Left lobe of liver (tissue), 2 donors: ENCODE data around the gene ACCS. TPM values are rescaled to one million over a fixed set of nuclear protein-coding genes. Genes with fewer than 3 reads are reported as not detected.

Experiments
- ATAC-seq: fragments of 200-7000 bp; cut with Tn5 transposase; one replicate; pipeline ENCODE4 v1.9.1; 2020; ENCODE audit warnings: mild to moderate bottlenecking, moderate library complexity
- DNase-seq: peaks from one replicate; pipeline ENCODE4 v3.0.0-alpha.2; 2020; ENCODE audit warnings: low spot score
- total RNA-seq: library from RNA; stranded (reverse); gene quantifications from one replicate; pipeline ENCODE4 v1.2.1, GENCODE V29; 2021
- donor health status: DM: no; HTN: no; CAD: no; lungs with moderate emphysema.
- donor health status: DM: no; HTN: yes; CAD: no.

ACCS gene, protein sequence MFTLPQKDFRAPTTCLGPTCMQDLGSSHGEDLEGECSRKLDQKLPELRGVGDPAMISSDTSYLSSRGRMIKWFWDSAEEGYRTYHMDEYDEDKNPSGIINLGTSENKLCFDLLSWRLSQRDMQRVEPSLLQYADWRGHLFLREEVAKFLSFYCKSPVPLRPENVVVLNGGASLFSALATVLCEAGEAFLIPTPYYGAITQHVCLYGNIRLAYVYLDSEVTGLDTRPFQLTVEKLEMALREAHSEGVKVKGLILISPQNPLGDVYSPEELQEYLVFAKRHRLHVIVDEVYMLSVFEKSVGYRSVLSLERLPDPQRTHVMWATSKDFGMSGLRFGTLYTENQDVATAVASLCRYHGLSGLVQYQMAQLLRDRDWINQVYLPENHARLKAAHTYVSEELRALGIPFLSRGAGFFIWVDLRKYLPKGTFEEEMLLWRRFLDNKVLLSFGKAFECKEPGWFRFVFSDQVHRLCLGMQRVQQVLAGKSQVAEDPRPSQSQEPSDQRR
- 21.7 TPM for total RNA-seq

DNA sequence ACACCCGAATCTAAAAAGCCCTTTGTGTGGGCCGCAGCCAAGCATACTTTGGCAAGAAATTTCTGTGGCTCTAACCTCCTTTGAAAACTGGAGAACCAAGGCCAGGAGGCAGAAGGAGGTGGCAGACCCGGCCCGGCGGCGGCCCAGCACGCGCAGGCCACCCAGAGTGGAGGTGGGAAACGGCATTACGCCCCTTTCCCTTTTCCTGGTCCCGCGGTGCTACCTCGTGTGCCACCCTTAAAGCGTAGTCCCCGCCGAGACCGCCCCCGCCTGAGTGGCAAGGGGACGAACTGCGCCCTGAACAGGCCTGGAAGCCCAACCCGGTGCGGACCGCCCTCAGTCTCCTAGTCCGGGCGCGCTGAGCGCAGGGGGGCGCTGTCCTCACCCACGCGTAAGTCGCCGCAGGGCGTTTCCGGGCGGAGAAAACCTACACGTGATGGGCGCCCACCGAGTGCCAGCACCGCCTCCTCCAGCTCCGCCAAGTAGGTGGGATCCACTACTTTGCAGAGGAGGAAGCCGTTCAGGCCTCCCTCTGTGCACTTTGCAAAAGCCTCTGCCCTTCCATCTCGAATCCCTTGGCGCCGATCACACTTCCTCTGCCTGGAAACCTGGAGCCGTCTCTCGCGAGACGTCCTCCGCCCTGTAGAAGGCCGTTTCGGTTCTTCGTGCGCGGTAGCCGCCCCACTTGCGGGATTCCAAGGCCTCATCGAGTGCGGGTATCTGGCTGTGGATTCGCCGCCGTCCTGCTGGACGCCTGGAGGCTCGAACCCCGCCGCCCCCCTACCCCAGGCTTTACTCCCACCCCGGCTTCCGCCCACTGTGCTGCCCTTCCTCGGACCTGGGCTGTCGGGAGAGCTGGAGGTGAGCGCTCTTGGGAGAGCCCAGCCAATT, at the start of gene ACCS:
Gene ACCS (plus strand): TSS at position 430 of the 891 bp plus-strand sequence. CDS start 1,358 bp downstream, outside the sequence.
- peak; percentile 96 for ATAC-seq
- DNase-seq = peak; percentile 96

DNA sequence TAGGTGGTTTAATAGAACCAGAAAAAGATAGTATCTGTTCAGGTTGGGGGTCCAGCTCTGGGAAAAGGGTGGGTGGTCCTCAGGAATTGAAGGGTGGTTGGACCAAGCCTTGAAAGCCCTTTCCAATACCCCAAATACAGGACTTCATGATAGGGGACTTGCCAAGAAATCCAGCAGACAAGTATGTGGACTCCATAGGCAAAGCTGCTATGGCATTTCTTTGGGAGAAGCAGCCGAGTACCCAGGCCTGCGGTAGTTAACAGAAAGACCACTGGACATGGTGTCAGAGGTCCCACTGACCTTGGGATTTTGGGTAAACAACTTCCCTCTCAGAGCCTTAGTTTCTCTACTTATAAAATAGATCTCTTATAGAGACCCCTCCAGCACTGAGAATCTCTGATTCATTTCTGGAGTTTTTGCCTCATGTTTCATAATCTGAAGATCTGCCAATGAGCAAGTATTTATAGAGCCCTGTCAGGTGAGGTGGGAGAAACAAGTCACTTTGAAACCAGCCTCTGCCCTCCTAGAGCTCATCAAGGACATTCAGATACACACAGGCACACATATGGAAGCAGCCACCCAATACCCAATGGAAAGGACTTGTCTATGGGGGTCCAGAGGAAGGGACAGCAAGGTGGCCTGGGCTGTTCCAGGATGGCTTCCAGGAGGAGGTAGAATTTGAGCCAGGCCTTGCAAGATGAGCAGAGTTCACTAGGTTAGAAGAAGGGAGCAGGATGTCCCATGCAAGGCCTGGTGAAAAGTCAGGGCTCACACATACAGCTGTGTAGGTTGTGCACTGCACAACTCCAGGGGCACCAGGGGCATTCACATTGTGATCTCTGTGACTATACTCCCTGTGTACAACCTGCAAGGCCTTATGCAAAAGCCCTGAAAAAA, 49.3 kb upstream of the ACCS start:
- DNase-seq (peak; percentile 27), ATAC-seq (no peak)

DNA sequence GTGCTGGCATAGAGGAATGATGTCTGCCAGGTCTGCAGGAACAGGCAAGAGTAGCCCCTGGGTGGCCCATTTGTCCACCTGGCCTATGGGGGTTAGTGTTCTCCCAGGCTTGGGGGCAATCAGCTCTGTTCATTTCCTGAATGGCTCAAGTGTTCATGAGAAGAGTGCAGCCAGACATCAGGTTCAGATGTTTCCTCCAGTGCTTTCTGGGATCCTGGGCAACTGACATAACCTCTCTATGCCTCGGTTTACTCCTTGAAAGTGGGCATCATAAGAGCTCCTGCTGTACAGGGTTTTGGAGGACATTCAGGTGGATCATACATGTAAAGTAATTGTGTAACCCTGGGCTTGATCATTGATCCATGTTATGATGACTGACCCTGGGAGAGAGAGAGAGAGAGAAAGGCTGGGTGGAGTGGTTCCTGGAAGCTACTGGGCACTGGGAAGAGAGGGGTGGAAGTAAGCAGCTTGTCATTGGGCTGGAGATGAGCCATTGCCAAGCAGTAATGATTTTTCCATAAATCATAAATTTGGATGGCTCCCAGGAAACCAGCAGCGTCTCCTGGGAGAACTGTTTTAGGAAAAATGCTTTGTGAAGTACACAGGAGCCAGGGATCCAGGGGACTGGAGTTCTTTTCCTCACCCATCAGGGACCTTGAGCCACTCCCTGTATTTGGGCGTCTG, 48.5 kb upstream of the ACCS start:
- ATAC-seq = peak; percentile 57
- no peak for DNase-seq

DNA sequence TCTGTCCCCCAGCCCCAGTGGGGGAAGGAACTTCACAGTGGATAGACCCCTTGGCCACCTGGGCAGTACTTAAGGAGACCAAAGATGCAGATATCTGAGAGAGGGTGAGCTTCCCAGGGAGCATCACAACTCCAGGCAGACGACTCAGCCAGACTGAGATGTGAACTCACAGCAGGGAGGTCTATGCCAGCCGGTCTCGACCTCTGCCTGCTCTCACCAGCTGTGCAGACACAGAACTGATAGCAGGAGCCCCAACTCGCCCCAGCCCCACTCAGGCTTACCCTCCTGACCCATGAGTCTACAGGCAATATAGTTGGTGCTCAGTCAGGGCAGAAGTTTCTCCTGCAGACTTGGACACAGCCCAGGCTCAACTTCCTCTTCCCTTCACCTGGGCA, 47.9 kb upstream of the ACCS start:
- no peak for DNase-seq
- peak; percentile 45 for ATAC-seq

DNA sequence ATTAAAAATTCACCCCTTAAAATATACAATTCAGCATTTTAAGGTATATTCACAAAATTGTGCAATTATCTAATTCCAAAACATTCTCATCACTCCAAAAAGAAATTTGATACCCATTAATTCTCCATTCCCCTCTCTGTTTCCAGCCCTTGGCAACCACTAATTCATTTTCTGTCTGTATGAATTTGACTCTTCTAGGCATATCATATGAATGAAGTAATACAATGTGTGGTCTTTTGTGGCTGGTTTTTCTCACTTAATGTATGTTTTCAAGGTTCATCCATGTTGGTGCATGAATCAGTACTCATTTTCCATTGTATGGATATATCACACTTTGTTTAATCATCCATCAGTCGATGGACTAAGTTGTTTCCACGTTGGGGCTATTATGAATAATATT, 47.2 kb upstream of the ACCS start:
- DNase-seq (no peak), ATAC-seq (no peak)

DNA sequence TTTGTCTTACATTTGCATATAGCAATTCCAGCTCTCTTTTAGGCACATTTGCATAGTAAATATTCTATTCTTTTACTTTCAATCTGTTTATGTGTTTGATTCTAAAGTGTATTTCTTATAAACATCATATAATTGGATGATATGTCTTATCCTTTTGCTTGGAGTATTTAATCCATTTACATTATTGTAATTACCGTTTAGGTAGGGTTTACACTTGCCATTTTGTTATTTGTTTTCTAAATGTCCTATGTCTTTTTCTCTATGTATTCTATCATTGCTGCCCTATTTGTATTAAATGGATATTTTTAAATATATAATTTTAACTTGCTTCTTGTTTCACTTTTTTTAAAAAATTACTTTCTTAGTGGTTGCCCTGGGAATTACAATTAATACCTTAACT, 41.1 kb upstream of the ACCS start:
- no peak for ATAC-seq
- no peak for DNase-seq

DNA sequence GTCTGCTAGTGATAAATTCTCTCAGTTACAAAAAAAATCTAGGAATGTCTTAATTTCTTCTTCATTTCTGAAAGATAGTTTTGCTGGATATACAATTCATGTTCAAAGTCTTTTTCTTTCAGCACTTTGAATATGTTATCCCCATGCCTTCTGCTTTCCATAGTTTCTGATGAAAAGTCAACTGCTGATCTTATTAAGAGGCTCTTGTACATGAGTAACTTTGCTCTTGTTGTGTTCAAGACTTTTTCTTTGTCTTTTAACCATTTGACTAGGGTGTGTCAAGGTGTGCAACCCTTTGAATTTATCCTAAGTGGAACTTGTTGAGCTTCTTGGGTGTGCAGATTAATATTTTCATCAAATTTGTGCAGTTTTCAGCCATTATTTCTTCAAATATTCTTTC, 40.3 kb upstream of the ACCS start:
- ATAC-seq (no peak), DNase-seq (no peak)

DNA sequence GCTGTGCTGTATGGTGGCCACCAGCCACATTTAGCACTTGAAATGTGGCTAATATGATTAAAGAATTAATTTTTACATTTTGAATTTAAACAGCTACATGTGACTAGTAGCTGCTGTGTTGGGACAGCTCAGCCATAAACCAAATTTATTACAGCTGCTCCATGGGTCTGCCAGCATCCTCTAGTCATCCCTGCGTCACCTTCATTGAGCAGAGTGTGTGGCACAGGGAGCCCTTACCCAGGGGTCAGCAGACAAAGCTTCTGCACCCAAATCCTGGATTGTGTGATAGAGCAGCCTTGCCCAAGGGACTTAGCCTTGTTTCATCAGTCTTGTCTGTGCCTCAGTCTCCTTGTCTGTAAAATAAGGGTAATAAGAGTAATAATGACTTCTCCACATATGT, 37.7 kb upstream of the ACCS start:
- ATAC-seq (no peak), DNase-seq (no peak)

DNA sequence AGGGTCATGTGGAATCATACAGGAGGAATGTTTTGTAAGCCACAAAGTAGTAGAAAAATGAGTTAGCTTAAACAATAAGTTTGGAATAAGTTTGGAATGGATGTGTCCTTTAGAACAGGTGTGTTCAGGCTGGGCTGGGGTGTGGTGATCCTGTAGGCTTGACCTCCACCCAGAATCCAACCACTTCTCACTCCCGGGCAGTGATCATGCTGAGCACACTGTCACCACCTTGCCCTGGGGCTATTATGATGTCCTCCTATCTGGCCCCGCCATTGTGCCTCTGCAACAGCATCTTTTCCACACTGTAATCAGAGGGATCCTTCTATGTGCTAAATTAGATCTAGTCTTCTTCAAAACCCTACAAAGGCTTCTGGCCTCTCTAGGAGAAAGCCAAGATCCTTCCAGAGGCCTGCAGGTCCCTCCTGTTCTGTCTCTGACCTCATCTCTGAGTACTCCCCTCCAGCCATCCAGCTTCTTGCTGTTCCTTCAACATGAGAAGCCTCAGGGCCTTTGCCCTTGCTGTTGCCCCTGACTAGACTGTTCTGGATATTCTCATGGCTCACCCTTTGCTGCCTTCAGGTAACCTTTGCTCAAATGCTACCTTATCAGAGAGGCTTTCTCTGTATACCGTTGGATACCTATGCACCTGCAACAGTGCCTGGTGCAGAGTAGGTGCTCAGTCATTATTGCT, 37.1 kb upstream of the ACCS start:
- DNase-seq (no peak), ATAC-seq (no peak)

DNA sequence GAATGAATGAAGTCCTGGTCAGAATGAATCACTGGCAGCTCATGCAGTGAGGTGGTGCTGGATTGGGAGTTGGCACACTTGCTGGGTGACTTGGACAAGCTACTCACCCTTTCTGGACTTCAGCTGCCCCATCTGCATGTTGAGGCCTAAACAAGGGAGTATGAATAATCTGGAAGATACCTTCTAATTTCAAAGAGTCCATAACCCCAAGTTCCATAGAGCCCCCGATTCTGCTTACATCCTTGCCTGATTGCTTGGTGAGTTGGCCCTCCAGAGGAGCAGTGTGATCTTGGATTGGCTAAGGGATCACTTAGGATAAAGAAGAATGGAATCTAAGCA, 36.6 kb upstream of the ACCS start:
- no peak for ATAC-seq
- DNase-seq = no peak

DNA sequence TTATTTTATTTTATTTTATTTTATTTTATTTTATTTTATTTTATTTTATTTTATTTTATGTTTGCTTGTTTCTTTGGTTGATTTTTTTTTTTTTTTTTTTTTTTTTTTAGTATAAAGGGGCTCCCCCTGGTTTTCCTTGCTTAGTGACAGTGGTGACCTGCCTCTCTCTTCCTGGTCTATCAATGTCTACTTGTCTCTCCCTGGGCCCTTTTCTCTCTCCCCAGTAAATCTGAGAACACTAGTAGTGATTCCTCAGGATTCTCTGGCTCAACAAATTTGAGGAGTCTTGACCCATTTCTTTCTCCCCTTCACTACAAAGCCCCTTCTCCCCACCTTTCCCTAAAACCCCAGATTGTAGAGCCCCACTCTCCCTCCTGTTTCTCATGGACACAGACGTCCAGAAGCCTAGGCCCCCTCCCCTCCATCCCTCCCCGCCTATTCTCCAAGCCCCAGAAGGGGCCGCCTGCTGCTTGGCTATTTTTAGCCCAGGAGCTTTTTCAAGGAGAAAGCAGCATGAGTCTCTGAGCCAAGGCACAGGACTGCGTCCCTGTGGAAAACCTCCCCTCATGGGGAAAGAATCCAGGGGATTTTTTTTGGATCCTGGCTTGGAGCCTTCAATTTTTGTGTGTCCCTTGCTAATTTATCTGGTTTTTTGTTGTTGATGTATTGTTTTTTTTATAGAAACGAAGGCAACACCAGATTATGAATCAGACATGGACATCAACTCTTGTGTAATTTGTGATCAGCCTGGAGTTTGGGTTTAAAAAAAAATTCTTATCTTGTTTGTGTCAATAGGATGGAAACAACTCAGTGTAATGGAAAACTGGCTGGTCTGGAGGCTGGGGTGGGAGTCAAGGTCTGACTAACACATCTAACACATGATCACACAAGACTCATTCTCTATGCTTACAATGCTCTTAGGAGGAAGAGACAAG, 35.8 kb upstream of the ACCS start:
- DNase-seq (no peak), ATAC-seq (peak; percentile 42)

DNA sequence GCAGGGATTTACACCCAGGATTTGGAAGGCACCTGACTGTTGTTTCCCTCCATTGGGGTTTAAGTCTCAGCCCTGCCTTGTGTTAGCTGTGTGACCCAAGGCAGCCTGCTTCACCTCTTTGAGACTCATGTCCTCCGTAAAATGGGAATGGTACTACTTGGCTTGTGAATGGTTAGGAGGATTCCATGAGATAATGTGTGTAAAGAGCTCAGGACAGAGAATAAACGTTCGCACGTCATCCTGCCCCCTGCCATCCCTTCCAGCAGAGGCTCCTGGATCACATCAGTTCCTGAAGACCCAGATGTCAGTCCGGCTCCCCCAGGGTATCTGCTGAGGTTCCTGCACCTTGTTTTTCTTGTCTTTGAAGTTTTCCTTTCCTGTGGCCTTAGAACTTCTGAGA, 35.1 kb upstream of the ACCS start:
- ATAC-seq (no peak), DNase-seq (no peak)

DNA sequence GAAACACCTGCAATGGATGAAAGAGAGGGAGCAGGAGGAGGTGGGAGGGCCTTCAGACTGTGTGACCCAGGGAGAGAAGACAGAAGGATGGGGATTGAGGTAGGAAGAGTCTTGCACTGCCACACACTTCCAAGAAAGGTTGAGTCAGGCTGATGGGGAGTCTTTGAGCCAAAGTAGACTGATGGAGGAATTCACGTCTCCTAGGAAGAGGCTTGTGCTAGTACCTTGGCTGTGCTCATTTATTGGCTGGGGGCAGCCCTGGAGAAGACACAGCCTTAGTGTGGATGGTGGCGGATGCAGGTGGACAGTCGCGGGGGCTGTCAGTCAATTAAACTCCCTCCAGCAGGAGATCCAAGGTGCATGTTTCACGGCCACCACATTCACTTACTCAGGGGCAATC, 34.5 kb upstream of the ACCS start:
- ATAC-seq = no peak
- DNase-seq = no peak

DNA sequence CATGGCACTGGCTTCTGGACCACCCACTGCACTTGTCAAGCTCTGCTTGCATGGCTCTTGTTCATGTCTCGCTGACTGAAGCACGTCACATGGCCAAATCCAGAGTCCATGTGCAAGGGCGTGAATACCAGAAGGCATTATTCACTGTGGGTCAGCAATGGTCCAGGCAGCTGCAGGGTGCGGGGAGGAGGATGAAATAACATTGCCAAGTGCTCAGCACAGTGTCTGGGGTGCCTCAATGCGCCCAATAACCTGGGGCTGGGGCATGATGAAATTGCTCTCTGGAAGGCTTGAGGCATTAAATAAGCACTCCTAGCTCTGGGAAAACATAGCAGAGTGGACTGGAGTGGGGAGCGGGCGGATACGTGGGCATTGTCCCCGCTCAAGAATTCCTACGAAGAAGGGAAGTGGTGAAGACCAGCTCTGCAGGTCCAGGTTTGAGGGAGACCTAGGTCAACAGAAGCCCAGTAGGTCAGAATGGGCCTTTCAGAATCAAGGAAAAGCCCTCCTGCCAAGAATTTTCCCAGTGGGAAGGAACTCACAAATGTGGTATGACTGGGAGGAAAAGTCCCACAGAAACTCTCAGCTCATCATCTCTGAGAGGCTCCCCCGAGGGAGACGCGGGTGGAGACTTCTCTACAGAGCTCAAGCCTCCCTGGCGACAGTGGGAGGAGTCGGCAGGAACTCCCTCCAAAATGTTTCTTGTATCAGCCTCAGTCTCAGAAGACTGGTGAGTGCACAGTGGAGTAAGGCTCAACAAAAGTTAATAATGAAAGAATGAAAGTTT, 33.6 kb upstream of the ACCS start:
- ATAC-seq = no peak
- DNase-seq = no peak

DNA sequence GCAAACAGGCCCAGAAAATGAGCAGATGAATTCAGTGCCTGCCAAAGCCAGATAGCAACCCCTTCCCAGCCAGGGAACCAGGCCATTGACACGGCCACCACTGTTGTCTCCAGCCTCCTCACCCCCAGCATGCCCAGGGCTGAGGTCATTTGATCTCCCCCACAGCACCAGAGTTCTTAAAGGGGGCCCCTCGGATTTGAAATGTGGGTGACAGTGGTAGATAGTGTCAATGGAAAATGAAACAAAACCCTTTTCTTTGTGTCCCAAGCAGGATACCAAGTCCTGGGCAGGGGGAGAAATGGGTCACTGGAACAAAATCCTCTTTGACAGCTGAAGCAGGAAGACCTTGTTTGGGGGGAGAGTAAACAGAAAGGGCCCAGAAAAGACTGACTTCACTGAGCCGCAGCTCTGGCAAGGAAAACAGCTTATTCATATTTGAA, 32.6 kb upstream of the ACCS start:
- ATAC-seq (no peak), DNase-seq (no peak)

DNA sequence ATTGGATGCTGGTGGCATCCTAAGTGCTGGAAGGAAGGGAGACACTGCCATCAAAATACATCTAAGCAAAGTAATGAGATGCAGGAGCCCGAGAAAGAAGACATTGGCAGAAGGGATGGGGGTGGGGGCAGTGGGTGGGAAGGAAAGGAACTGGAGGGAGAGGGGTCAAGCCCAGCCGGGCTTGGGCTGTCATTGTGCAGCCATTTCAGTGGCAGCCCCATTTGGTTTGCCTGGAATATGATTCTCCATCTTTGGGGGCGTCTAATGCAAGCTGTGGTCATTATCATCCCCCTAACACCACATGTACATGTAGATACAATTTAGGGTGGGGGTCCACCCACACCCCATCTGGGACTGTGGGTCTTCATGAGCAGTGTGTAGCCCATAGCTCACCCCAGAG, 32.2 kb upstream of the ACCS start:
- ATAC-seq (no peak), DNase-seq (no peak)

DNA sequence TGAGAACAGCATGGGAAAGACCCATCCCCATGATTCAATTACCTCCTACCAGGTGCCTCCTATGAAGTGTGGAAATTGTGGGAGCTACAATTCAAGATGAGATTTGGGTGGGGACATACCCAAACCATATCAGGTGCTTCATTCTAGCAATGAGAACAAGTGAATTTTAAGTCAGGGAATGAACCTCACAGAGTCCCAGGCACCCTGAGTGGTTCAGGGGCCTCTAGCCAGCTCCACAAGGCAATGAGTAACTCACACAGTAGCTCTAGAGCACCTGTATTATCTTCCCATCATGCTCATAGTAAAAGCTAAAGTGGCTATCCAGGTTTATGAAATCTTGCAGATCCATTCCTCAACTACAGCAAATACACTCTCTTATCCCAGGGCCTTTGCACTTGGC, 31.4 kb upstream of the ACCS start:
- DNase-seq (no peak), ATAC-seq (no peak)
